ENCODE data around the gene MON2. TPM values are rescaled to one million over a fixed set of nuclear protein-coding genes. Genes with fewer than 3 reads are reported as not detected.

Gene MON2
- total and polyA plus RNA-seq, 2 of the 13 experiments (the other 11 are each of a cell fraction or from before 2014, with no cell fraction given): 10.5 to 24.8 TPM

DNA sequence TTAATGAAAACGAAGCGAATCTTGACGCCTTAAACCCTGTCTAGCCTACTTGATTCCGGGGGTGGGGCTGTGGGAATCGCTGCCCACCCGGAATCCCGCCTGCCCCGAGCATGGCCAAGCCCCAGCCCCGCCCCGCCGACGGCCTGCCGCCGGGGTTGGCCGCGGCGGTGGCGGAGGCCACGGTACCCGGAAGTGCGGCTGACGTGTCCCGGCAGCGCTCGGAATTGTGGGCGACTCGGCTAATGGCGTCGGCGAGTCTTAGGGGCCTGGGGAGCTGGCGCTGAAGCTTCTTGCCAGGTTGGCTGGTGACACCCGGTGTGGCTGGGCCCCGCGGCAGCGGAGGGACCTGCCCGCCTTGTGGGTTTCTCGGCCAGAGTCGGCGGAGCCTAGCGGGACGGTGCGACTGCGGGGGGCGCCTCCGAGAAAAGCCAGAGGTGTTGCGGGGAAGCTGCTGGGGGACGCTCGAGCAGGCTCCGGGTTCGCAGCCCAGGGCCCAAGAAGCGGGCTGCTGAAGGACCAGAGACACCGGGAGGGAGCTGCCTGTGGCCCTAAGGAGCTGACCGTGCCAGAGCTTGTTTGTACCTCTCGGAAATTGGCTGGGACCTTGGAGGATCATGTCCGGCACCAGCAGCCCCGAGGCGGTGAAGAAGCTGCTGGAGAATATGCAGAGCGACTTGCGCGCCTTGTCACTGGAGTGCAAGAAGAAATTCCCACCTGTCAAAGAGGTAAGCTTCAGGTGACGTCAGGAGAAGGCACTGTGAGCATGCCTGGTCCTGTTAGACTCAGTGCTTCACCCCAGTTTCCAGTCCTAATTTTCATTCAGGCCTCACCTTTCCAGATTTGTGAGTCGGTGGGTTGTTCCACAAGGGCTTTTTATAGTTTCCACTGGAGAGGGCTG, at the start of gene MON2 (continued):
- no peak for TF ChIP-seq ZBTB14 (CRISPR knock-in tag; IDR thresholded peaks at IDR 0.05)
- no peak for TF ChIP-seq ATF5 (CRISPR knock-in tag; IDR thresholded peaks at IDR 0.05; ENCODE audit: low read depth)
- TF ChIP-seq ZNF564 (CRISPR knock-in tag; IDR thresholded peaks at IDR 0.05): no peak
- peak; percentile 88 for TF ChIP-seq ELF3 (CRISPR knock-in tag; IDR thresholded peaks at IDR 0.05)
- TF ChIP-seq ZNF484 (CRISPR knock-in tag; IDR thresholded peaks at IDR 0.05; ENCODE audit: borderline replicate concordance, low read depth): no peak
- TF ChIP-seq CCDC6 (CRISPR knock-in tag; IDR thresholded peaks at IDR 0.05): 0 out of 2 replicates have a peak, but pooled peaks have one; percentile 61
- TF ChIP-seq, protein P1, sequence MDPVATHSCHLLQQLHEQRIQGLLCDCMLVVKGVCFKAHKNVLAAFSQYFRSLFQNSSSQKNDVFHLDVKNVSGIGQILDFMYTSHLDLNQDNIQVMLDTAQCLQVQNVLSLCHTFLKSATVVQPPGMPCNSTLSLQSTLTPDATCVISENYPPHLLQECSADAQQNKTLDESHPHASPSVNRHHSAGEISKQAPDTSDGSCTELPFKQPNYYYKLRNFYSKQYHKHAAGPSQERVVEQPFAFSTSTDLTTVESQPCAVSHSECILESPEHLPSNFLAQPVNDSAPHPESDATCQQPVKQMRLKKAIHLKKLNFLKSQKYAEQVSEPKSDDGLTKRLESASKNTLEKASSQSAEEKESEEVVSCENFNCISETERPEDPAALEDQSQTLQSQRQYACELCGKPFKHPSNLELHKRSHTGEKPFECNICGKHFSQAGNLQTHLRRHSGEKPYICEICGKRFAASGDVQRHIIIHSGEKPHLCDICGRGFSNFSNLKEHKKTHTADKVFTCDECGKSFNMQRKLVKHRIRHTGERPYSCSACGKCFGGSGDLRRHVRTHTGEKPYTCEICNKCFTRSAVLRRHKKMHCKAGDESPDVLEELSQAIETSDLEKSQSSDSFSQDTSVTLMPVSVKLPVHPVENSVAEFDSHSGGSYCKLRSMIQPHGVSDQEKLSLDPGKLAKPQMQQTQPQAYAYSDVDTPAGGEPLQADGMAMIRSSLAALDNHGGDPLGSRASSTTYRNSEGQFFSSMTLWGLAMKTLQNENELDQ (CRISPR knock-in tag; IDR thresholded peaks at IDR 0.05; ENCODE audit: borderline replicate concordance): no peak
- no peak; the same call in 1 of the 2 replicates for TF ChIP-seq ZNF670 (CRISPR knock-in tag; IDR thresholded peaks at IDR 0.05; ENCODE audit: borderline replicate concordance)
- no peak for TF ChIP-seq POLR2AphosphoS2 (IDR thresholded peaks at IDR 0.05; ENCODE audit: low read depth, low read length)
- TF ChIP-seq, protein P2, sequence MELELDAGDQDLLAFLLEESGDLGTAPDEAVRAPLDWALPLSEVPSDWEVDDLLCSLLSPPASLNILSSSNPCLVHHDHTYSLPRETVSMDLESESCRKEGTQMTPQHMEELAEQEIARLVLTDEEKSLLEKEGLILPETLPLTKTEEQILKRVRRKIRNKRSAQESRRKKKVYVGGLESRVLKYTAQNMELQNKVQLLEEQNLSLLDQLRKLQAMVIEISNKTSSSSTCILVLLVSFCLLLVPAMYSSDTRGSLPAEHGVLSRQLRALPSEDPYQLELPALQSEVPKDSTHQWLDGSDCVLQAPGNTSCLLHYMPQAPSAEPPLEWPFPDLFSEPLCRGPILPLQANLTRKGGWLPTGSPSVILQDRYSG (CRISPR knock-in tag; IDR thresholded peaks at IDR 0.05): peak; percentile 69
- no peak for TF ChIP-seq ZNF720 (CRISPR knock-in tag; IDR thresholded peaks at IDR 0.05)
- no peak for TF ChIP-seq ZNF441 (CRISPR knock-in tag; IDR thresholded peaks at IDR 0.05; ENCODE audit: borderline replicate concordance)
- TF ChIP-seq EED (CRISPR knock-in tag; IDR thresholded peaks at IDR 0.05): no peak
- no peak for TF ChIP-seq RBAK (CRISPR knock-in tag; IDR thresholded peaks at IDR 0.05)
- TF ChIP-seq ZNF136 (CRISPR knock-in tag; IDR thresholded peaks at IDR 0.05; ENCODE audit: low read depth): no peak
- TF ChIP-seq FOXK1 (CRISPR knock-in tag; IDR thresholded peaks at IDR 0.05; ENCODE audit: borderline replicate concordance, low read depth): peak; percentile 55; the same call in 1 of the 2 replicates
- 0 out of 2 replicates have a peak, but pooled peaks have one; percentile 53 for TF ChIP-seq MTF2 (CRISPR knock-in tag; IDR thresholded peaks at IDR 0.05; ENCODE audit: borderline replicate concordance)
- no peak for TF ChIP-seq NFRKB (IDR thresholded peaks at IDR 0.05)
- TF ChIP-seq, protein P3, sequence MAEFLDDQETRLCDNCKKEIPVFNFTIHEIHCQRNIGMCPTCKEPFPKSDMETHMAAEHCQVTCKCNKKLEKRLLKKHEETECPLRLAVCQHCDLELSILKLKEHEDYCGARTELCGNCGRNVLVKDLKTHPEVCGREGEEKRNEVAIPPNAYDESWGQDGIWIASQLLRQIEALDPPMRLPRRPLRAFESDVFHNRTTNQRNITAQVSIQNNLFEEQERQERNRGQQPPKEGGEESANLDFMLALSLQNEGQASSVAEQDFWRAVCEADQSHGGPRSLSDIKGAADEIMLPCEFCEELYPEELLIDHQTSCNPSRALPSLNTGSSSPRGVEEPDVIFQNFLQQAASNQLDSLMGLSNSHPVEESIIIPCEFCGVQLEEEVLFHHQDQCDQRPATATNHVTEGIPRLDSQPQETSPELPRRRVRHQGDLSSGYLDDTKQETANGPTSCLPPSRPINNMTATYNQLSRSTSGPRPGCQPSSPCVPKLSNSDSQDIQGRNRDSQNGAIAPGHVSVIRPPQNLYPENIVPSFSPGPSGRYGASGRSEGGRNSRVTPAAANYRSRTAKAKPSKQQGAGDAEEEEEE (CRISPR knock-in tag; IDR thresholded peaks at IDR 0.05; ENCODE audit: borderline replicate concordance): no peak
- no peak for TF ChIP-seq ZBTB7B (CRISPR knock-in tag; IDR thresholded peaks at IDR 0.05)
- no peak for TF ChIP-seq ZSCAN21 (CRISPR knock-in tag; IDR thresholded peaks at IDR 0.05; ENCODE audit: borderline replicate concordance)
- no peak for TF ChIP-seq NBN (conservative IDR thresholded peaks at IDR 0.05)
